Smooth muscle cell of trachea (primary cell): ENCODE data around the gene KCTD19. TPM values are rescaled to one million over a fixed set of nuclear protein-coding genes. Genes with fewer than 3 reads are reported as not detected.

Experiments
- total RNA-seq: library from RNA; depleted of rRNA; stranded (reverse); fragments of >200 nt; gene quantifications from 2 replicates; pipeline ENCODE4 v1.2.1, GENCODE V29; 2014

Gene KCTD19
- total RNA-seq, result 0.50 and 0.87 TPM in 2 replicates

GRCh38 chr16:67326472-67327309, at the start of gene KCTD19, which contains the start of gene LRRC36:
KCTD19 (minus strand) TSS chr16:67326741; CDS start chr16:67326707, 34 bp downstream.
LRRC36 (plus strand) TSS chr16:67326815; CDS start chr16:67326863, 48 bp downstream.

GRCh38 chr16:67279296-67280089, 47.0 kb downstream of the KCTD19 start, which contains the start of gene PLEKHG4:
PLEKHG4 (plus strand) TSS chr16:67279532; CDS start chr16:67280045, 513 bp downstream.

GRCh38 chr16:67248401-67249177, 78.0 kb downstream of the KCTD19 start, which contains the start of gene SLC9A5:
SLC9A5 (plus strand) TSS chr16:67248979; CDS start chr16:67249015, 36 bp downstream.

GRCh38 chr16:67247192-67248072, 79.1 kb downstream of the KCTD19 start, which contains the start of gene FHOD1:
FHOD1 (minus strand) TSS chr16:67247481; CDS start chr16:67247410, 71 bp downstream.

Other genes with a start within 250 kb of the KCTD19 start
- 16.0 and 19.4 TPM in 2 replicates for gene PHAF1, start 216.8 kb downstream of the KCTD19 start, total RNA-seq
- 55.6 and 102 TPM in 2 replicates for gene B3GNT9, start 175.7 kb downstream of the KCTD19 start, total RNA-seq
- gene TRADD, start 166.8 kb downstream of the KCTD19 start, total RNA-seq, result 25.3 and 35.1 TPM in 2 replicates
- 21.7 and 26.3 TPM in 2 replicates for gene FBXL8, start 166.8 kb downstream of the KCTD19 start, total RNA-seq
- 12.9 and 50.4 TPM in 2 replicates for gene HSF4, start 162.0 kb downstream of the KCTD19 start, total RNA-seq
- gene NOL3, start 156.2 kb downstream of the KCTD19 start, total RNA-seq, result 12.8 and 18.5 TPM in 2 replicates
- gene MATCAP1, start 142.8 kb downstream of the KCTD19 start, total RNA-seq, result 20.8 and 24.9 TPM in 2 replicates
- gene EXOC3L1, start 136.6 kb downstream of the KCTD19 start, total RNA-seq, result 0.17 TPM in 1 of 2 replicates, not detected in the other
- gene E2F4, start 134.6 kb downstream of the KCTD19 start, total RNA-seq, result 51.5 and 63.2 TPM in 2 replicates
- gene ELMO3, start 127.6 kb downstream of the KCTD19 start, total RNA-seq, result 0.29 and 0.66 TPM in 2 replicates
- gene TMEM208, start 99.6 kb downstream of the KCTD19 start, total RNA-seq, result 32.6 and 42.9 TPM in 2 replicates
- 15.7 and 16.6 TPM in 2 replicates for gene FHOD1, start 79.3 kb downstream of the KCTD19 start, total RNA-seq
- gene SLC9A5, start 77.8 kb downstream of the KCTD19 start, total RNA-seq, result 1.3 and 2.3 TPM in 2 replicates
- 29.2 and 55.1 TPM in 2 replicates for gene PLEKHG4, start 47.2 kb downstream of the KCTD19 start, total RNA-seq
- 0.50 and 0.73 TPM in 2 replicates for gene LRRC36, start 74 bp upstream of the KCTD19 start, total RNA-seq
- gene TPPP3, start 66.8 kb upstream of the KCTD19 start, total RNA-seq, result 1.0 and 2.2 TPM in 2 replicates
- 9.9 and 10.9 TPM in 2 replicates for gene ZDHHC1, start 89.7 kb upstream of the KCTD19 start, total RNA-seq
- 0.15 and 0.66 TPM in 2 replicates for gene HSD11B2, start 104.4 kb upstream of the KCTD19 start, total RNA-seq
- 181 and 219 TPM in 2 replicates for gene ATP6V0D1, start 154.4 kb upstream of the KCTD19 start, total RNA-seq
- gene AGRP, start 156.8 kb upstream of the KCTD19 start, total RNA-seq, result not detected in 2 replicates
- gene RIPOR1, start 202.1 kb upstream of the KCTD19 start, total RNA-seq, result 39.4 and 47.1 TPM in 2 replicates
- gene CTCF, start 235.8 kb upstream of the KCTD19 start, total RNA-seq, result 17.7 and 27.5 TPM in 2 replicates